Measurements from ENCODE around the gene ACTG1. TPM values are rescaled to one million over a fixed set of nuclear protein-coding genes. Genes with fewer than 3 reads are reported as not detected.

ACTG1 gene
- total RNA-seq, 3 donors from 2014 or later, result 2,222 to 2,764 (median 2,750) TPM

DNA sequence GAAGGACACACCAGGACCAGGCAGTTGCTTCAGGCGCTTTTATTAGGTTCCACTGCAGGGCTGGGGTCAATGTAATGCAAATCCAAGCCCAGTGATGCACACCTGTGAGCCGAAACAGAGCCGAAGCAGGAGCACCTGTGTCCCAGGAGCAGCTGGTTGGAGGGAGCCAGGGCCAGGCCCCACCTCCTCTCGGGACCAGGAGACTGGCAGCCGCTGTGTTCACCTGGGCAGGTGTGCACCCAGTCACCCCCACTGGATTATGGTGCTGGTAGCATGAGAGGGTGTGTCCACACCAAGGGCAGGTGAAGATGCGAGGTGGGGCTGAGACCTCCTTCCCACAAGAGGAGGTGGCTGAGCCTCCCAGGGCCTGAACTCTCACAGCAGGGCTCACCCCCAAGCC, 44.3 kb upstream of the ACTG1 start:
- TF ChIP-seq, protein P1, sequence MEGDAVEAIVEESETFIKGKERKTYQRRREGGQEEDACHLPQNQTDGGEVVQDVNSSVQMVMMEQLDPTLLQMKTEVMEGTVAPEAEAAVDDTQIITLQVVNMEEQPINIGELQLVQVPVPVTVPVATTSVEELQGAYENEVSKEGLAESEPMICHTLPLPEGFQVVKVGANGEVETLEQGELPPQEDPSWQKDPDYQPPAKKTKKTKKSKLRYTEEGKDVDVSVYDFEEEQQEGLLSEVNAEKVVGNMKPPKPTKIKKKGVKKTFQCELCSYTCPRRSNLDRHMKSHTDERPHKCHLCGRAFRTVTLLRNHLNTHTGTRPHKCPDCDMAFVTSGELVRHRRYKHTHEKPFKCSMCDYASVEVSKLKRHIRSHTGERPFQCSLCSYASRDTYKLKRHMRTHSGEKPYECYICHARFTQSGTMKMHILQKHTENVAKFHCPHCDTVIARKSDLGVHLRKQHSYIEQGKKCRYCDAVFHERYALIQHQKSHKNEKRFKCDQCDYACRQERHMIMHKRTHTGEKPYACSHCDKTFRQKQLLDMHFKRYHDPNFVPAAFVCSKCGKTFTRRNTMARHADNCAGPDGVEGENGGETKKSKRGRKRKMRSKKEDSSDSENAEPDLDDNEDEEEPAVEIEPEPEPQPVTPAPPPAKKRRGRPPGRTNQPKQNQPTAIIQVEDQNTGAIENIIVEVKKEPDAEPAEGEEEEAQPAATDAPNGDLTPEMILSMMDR (IDR thresholded peaks at IDR 0.05), result no peak
- TF ChIP-seq POLR2AphosphoS5 (IDR thresholded peaks at IDR 0.05), result no peak
- no peak for TF ChIP-seq POLR2A (IDR thresholded peaks at IDR 0.05)
- Histone ChIP-seq H3K27me3 (no peaks in the 10 kb centered on the region), H3K27ac (no peak overlapping the region), H3K4me1 (peaks cover 0 to 4% of the 10 kb centered on the region in 2 donors), H3K4me3 (no peak overlapping the region), H3K36me3 (no peaks in the 10 kb centered on the region), H3K9me3 (no peaks in the 10 kb centered on the region)
- intact Hi-C loops (cut with DNase I; ENCODE audit: low total_unique reads), result no loop called here
- no peak for DNase-seq (ENCODE audit: low spot score in 2 of 2)

DNA sequence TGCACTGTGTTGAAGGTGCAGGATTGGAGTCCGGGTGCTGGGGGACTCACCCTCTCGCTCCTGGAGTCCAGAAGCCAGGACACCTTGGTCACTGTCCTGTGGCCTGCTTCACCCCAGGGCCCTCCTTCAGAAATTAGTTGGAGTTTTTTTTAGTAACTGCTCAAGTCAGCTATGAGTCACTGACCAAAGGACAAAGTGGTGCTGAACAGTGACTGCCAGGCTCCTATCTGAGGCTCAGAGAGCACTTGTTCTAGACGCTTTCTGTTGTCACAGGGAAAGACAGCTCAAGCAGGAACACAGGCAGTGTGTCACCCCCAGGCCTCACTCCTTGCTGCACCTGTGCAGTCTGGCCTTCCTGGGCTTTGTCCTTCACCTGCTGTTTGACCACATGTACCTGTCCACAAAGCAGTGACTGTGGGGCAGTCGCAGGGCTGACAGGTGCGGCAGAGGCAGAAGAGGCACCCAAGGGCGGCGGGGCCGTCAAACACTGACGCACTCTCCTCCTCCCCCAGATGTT, 43.6 kb upstream of the ACTG1 start:
- DNase-seq (ENCODE audit: low spot score in 2 of 2), result no peak
- H3K9me3 ChIP-seq, result no peaks in the 10 kb centered on the region
- no peaks in the 10 kb centered on the region for H3K36me3 ChIP-seq
- peaks cover 4% of the 10 kb centered on the region in 2 donors for H3K4me1 ChIP-seq
- H3K27ac ChIP-seq, result no peak overlapping the region
- H3K4me3 ChIP-seq, result no peak overlapping the region
- H3K27me3 ChIP-seq, result no peaks in the 10 kb centered on the region
- TF ChIP-seq POLR2A (IDR thresholded peaks at IDR 0.05), result no peak
- intact Hi-C loops (cut with DNase I; ENCODE audit: low total_unique reads), result no loop called here

DNA sequence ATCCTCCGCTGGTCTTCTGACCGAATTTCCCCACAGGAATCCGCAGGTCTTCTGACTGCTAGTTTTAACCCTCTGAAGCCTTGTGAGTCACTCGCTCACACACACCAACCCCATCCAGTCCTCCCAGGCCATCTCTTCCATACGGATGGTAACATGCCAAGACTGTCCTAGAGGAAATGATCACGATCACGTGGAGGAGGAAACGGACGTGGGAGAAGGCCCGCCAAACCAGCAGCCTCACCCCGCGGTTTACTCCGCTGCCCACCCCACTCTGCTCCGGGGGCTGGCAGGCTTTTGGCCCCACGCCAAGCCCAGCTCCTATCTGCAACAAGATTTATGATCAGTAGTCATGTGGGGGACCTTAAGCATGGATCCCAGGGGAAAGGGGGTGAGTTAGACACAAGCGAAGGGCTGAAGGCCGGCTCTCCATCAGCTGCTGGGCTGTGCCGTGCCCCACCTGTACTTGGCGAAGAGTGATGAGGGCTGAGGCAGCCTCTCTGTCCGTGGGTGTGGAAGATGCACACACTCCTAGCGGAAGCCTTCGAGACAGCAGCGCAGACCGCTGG, 41.1 kb upstream of the ACTG1 start:
- no peak for DNase-seq (ENCODE audit: low spot score in 2 of 2)
- TF ChIP-seq POLR2A (IDR thresholded peaks at IDR 0.05), result no peak
- TF ChIP-seq POLR2AphosphoS5 (IDR thresholded peaks at IDR 0.05), result peak in 1 of 3 donors; percentile 31
- Histone ChIP-seq H3K4me1 (peaks cover 4 to 9% of the 10 kb centered on the region in 2 donors), H3K36me3 (no peaks in the 10 kb centered on the region), H3K9me3 (no peaks in the 10 kb centered on the region), H3K27ac (peak overlapping the region; percentile 46 to 73), H3K27me3 (no peaks in the 10 kb centered on the region), H3K4me3 (peak overlapping the region in 2 of 3 donors; percentile 90 to 96)
- intact Hi-C loops (cut with DNase I; ENCODE audit: low total_unique reads), result no loop called here

- H3K4me1 ChIP-seq, result peaks cover 4 to 9% of the 10 kb centered on the region in 2 donors
These were observed 40.5 kb upstream of the ACTG1 start for GRCh38 chr17:81553018-81553615.

GRCh38 chr17:81552244-81553017, 39.8 kb upstream of the ACTG1 start, which contains the start of gene FAAP100:
TSS of gene FAAP100 (minus strand) at chr17:81552353. CDS start at chr17:81552330, 23 bp downstream.
- Histone ChIP-seq H3K27ac (peak within 1 kb of the TSS; percentile 46 to 73), H3K9me3 (no peaks in the 10 kb centered on the region), H3K4me1 (peaks cover 4 to 9% of the 10 kb centered on the region in 2 donors), H3K36me3 (peaks cover 5% of the 10 kb centered on the region), H3K27me3 (no peaks in the 10 kb centered on the region), H3K4me3 (peak within 1 kb of the TSS; percentile 90 to 96 (median 90))
- TF ChIP-seq, protein P1 (IDR thresholded peaks at IDR 0.05), result no peak
- no peak for TF ChIP-seq POLR2A (IDR thresholded peaks at IDR 0.05)
- peak in 2 of 3 donors; percentile 31 to 39 for TF ChIP-seq POLR2AphosphoS5 (IDR thresholded peaks at IDR 0.05)
- intact Hi-C loops (cut with DNase I; ENCODE audit: low total_unique reads), result no loop called here
- peak; percentile 61 to 69 for DNase-seq (ENCODE audit: low spot score in 2 of 2)

More at GRCh38 chr17:81553018-81553615, 40.5 kb upstream of the ACTG1 start:
- Histone ChIP-seq H3K9me3 (no peaks in the 10 kb centered on the region), H3K27me3 (no peaks in the 10 kb centered on the region), H3K27ac (peak overlapping the region; percentile 46 to 73), H3K4me3 (peak overlapping the region; percentile 90 to 96 (median 90)), H3K36me3 (peaks cover 2% of the 10 kb centered on the region)
- intact Hi-C loops (cut with DNase I; ENCODE audit: low total_unique reads), result no loop called here
- no peak for TF ChIP-seq POLR2A (IDR thresholded peaks at IDR 0.05)
- TF ChIP-seq, protein P1 (IDR thresholded peaks at IDR 0.05), result no peak
- TF ChIP-seq POLR2AphosphoS5 (IDR thresholded peaks at IDR 0.05), result no peak
- peak; percentile 67 to 88 for DNase-seq (ENCODE audit: low spot score in 2 of 2)
